ENCODE data around the gene ADGRB3.

ADGRB3 gene

DNA sequence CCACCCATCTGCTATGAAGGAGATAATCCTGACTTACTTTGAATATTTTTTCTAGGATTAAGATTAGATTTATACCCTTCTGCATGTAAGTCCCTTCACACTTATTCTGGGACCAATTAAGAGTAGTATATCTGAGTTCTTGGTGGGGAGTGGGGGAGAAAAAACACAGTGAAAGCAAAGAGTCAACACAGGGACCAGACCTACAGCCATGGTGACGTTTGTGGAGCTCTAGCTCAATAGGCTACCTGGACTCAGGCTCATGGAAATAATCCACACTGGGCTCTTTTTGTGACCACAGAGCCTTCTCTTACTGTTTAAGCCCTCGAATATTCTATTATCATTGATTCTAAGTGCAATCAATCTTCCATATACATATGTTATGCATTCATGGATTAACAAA lies 670.4 kb downstream of the ADGRB3 start:
- Histone ChIP-seq H3K9ac (ENCODE audit: low read length) (no peak overlapping the region), H3K4me3 (ENCODE audit: low read length) (no peak overlapping the region), H3K27me3 (ENCODE audit: control insufficient read depth, insufficient read depth, low read length) (no peaks in the 10 kb centered on the region), H3K4me1 (ENCODE audit: control insufficient read depth, insufficient read depth, low read length) (no peaks in the 10 kb centered on the region), H3K36me3 (ENCODE audit: control insufficient read depth, insufficient read depth, low read length) (no peaks in the 10 kb centered on the region), H3K9me3 (ENCODE audit: control insufficient read depth, low read length) (no peaks in the 10 kb centered on the region)

DNA sequence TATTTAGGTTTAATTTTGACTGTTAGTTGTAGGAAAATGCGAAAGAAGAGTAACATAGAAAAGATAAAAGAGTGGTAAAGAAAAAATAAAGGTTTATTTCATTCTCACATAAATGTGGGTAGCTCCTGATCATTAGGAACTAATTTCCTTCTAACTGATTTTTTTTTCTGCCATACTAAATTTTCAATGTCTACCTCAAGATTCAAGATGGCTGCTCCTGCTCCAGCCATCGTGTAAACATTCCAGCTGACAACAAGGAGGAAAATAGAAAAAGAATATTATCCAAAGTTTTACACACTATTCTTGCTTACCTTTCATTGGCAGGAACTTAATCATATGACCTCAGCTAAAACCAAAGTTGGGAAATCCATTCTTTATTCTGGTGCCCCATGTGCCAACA lies 673.5 kb downstream of the ADGRB3 start:
- H3K9ac ChIP-seq (ENCODE audit: low read length) = no peak overlapping the region
- no peaks in the 10 kb centered on the region for H3K4me1 ChIP-seq (ENCODE audit: control insufficient read depth, insufficient read depth, low read length)
- no peaks in the 10 kb centered on the region for H3K36me3 ChIP-seq (ENCODE audit: control insufficient read depth, insufficient read depth, low read length)
- no peak overlapping the region for H3K4me3 ChIP-seq (ENCODE audit: low read length)
- no peaks in the 10 kb centered on the region for H3K9me3 ChIP-seq (ENCODE audit: control insufficient read depth, low read length)
- H3K27me3 ChIP-seq (ENCODE audit: control insufficient read depth, insufficient read depth, low read length) = no peaks in the 10 kb centered on the region

DNA sequence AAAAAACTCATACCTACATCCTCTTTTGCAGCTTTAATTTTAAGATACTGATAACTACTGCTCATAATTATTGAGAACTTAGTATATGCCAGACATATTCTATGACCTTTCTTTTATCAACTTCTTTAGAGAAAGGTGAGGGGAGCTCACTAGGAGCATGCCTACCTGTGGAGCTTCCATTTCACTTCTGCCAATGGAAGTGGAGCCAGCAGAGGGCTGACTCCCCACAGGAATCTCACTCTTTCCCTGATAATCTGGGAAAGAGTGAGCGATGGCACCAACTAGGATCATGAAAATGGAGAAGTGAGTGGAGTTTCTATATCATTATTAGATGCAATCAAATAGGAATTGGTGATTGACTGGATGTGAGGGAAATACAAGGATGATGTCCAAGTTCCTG lies 676.8 kb downstream of the ADGRB3 start:
- no peaks in the 10 kb centered on the region for H3K36me3 ChIP-seq (ENCODE audit: control insufficient read depth, insufficient read depth, low read length)

GRCh38 chr6:69314001-69314400 lies 678.9 kb downstream of the ADGRB3 start:
- H3K9me3 ChIP-seq (ENCODE audit: control insufficient read depth, low read length) = no peaks in the 10 kb centered on the region
- no peaks in the 10 kb centered on the region for H3K27me3 ChIP-seq (ENCODE audit: control insufficient read depth, insufficient read depth, low read length)
- H3K9ac ChIP-seq (ENCODE audit: low read length) = no peak overlapping the region
- H3K36me3 ChIP-seq (ENCODE audit: control insufficient read depth, insufficient read depth, low read length) = no peaks in the 10 kb centered on the region
- H3K4me1 ChIP-seq (ENCODE audit: control insufficient read depth, insufficient read depth, low read length) = no peaks in the 10 kb centered on the region
- no peak overlapping the region for H3K4me3 ChIP-seq (ENCODE audit: low read length)

More for the DNA sequence above, 676.8 kb downstream of the ADGRB3 start:
- no peaks in the 10 kb centered on the region for H3K9me3 ChIP-seq (ENCODE audit: control insufficient read depth, low read length)
- H3K4me1 ChIP-seq (ENCODE audit: control insufficient read depth, insufficient read depth, low read length) = no peaks in the 10 kb centered on the region
- H3K27me3 ChIP-seq (ENCODE audit: control insufficient read depth, insufficient read depth, low read length) = no peaks in the 10 kb centered on the region
- no peak overlapping the region for H3K4me3 ChIP-seq (ENCODE audit: low read length)
- no peak overlapping the region for H3K9ac ChIP-seq (ENCODE audit: low read length)

GRCh38 chr6:69314531-69314930 lies 679.4 kb downstream of the ADGRB3 start:
- Histone ChIP-seq H3K36me3 (ENCODE audit: control insufficient read depth, insufficient read depth, low read length) (no peaks in the 10 kb centered on the region), H3K9ac (ENCODE audit: low read length) (no peak overlapping the region), H3K4me1 (ENCODE audit: control insufficient read depth, insufficient read depth, low read length) (no peaks in the 10 kb centered on the region), H3K4me3 (ENCODE audit: low read length) (no peak overlapping the region), H3K27me3 (ENCODE audit: control insufficient read depth, insufficient read depth, low read length) (no peaks in the 10 kb centered on the region), H3K9me3 (ENCODE audit: control insufficient read depth, low read length) (no peaks in the 10 kb centered on the region)

- no peak overlapping the region for H3K9ac ChIP-seq (ENCODE audit: low read length)
- H3K36me3 ChIP-seq (ENCODE audit: control insufficient read depth, insufficient read depth, low read length) = no peaks in the 10 kb centered on the region
- H3K27me3 ChIP-seq (ENCODE audit: control insufficient read depth, insufficient read depth, low read length) = no peaks in the 10 kb centered on the region
- no peak overlapping the region for H3K4me3 ChIP-seq (ENCODE audit: low read length)
- H3K4me1 ChIP-seq (ENCODE audit: control insufficient read depth, insufficient read depth, low read length) = no peaks in the 10 kb centered on the region
- H3K9me3 ChIP-seq (ENCODE audit: control insufficient read depth, low read length) = no peaks in the 10 kb centered on the region
Measured at GRCh38 chr6:69331886-69332285, 696.8 kb downstream of the ADGRB3 start.

GRCh38 chr6:69337311-69337710 lies 702.2 kb downstream of the ADGRB3 start:
- no peaks in the 10 kb centered on the region for H3K27me3 ChIP-seq (ENCODE audit: control insufficient read depth, insufficient read depth, low read length)

GRCh38 chr6:69338431-69339162 lies 703.5 kb downstream of the ADGRB3 start:
- Histone ChIP-seq H3K27me3 (ENCODE audit: control insufficient read depth, insufficient read depth, low read length) (no peaks in the 10 kb centered on the region), H3K36me3 (ENCODE audit: control insufficient read depth, insufficient read depth, low read length) (no peaks in the 10 kb centered on the region), H3K4me1 (ENCODE audit: control insufficient read depth, insufficient read depth, low read length) (no peaks in the 10 kb centered on the region), H3K4me3 (ENCODE audit: low read length) (no peak overlapping the region), H3K9me3 (ENCODE audit: control insufficient read depth, low read length) (no peaks in the 10 kb centered on the region), H3K9ac (ENCODE audit: low read length) (no peak overlapping the region)

More at GRCh38 chr6:69337311-69337710, 702.2 kb downstream of the ADGRB3 start:
- Histone ChIP-seq H3K9ac (ENCODE audit: low read length) (no peak overlapping the region), H3K4me3 (ENCODE audit: low read length) (no peak overlapping the region), H3K9me3 (ENCODE audit: control insufficient read depth, low read length) (no peaks in the 10 kb centered on the region), H3K36me3 (ENCODE audit: control insufficient read depth, insufficient read depth, low read length) (no peaks in the 10 kb centered on the region), H3K4me1 (ENCODE audit: control insufficient read depth, insufficient read depth, low read length) (no peaks in the 10 kb centered on the region)

- Histone ChIP-seq H3K4me3 (ENCODE audit: low read length) (no peak overlapping the region), H3K4me1 (ENCODE audit: control insufficient read depth, insufficient read depth, low read length) (no peaks in the 10 kb centered on the region), H3K27me3 (ENCODE audit: control insufficient read depth, insufficient read depth, low read length) (no peaks in the 10 kb centered on the region), H3K9ac (ENCODE audit: low read length) (no peak overlapping the region), H3K9me3 (ENCODE audit: control insufficient read depth, low read length) (no peaks in the 10 kb centered on the region), H3K36me3 (ENCODE audit: control insufficient read depth, insufficient read depth, low read length) (no peaks in the 10 kb centered on the region)
Measured at GRCh38 chr6:69339163-69339550, 704.1 kb downstream of the ADGRB3 start.

DNA sequence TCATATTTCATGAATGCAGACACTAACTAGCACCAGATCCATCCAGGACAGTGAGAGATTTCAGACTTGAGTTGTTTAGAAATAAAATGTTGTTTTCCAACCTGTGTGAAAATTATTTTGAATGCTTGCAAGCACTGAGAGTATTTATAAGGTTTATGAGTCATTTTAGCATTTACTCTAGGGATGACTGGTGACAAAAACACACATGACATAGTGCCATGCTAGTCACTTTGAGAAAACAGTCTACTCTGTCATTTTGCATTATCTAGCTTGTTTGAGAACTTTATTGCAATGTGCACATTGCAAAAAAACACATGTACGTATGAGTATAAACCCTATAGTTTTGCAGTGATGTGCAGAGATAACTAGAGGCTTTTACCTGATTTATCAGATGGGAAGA lies 705.1 kb downstream of the ADGRB3 start:
- Histone ChIP-seq H3K36me3 (ENCODE audit: control insufficient read depth, insufficient read depth, low read length) (no peaks in the 10 kb centered on the region), H3K4me1 (ENCODE audit: control insufficient read depth, insufficient read depth, low read length) (no peaks in the 10 kb centered on the region), H3K4me3 (ENCODE audit: low read length) (no peak overlapping the region), H3K27me3 (ENCODE audit: control insufficient read depth, insufficient read depth, low read length) (no peaks in the 10 kb centered on the region), H3K9me3 (ENCODE audit: control insufficient read depth, low read length) (peaks cover 4% of the 10 kb centered on the region), H3K9ac (ENCODE audit: low read length) (no peak overlapping the region)

GRCh38 chr6:69343851-69344250 lies 708.8 kb downstream of the ADGRB3 start:
- H3K9ac ChIP-seq (ENCODE audit: low read length) = no peak overlapping the region
- no peaks in the 10 kb centered on the region for H3K4me1 ChIP-seq (ENCODE audit: control insufficient read depth, insufficient read depth, low read length)
- H3K36me3 ChIP-seq (ENCODE audit: control insufficient read depth, insufficient read depth, low read length) = no peaks in the 10 kb centered on the region
- H3K4me3 ChIP-seq (ENCODE audit: low read length) = no peak overlapping the region
- H3K9me3 ChIP-seq (ENCODE audit: control insufficient read depth, low read length) = peaks cover 4% of the 10 kb centered on the region
- no peaks in the 10 kb centered on the region for H3K27me3 ChIP-seq (ENCODE audit: control insufficient read depth, insufficient read depth, low read length)

GRCh38 chr6:69349771-69350170 lies 714.7 kb downstream of the ADGRB3 start:
- H3K9ac ChIP-seq (ENCODE audit: low read length) = no peak overlapping the region
- H3K36me3 ChIP-seq (ENCODE audit: control insufficient read depth, insufficient read depth, low read length) = no peaks in the 10 kb centered on the region
- H3K9me3 ChIP-seq (ENCODE audit: control insufficient read depth, low read length) = peaks cover 1% of the 10 kb centered on the region
- H3K27me3 ChIP-seq (ENCODE audit: control insufficient read depth, insufficient read depth, low read length) = no peaks in the 10 kb centered on the region
- no peak overlapping the region for H3K4me3 ChIP-seq (ENCODE audit: low read length)
- H3K4me1 ChIP-seq (ENCODE audit: control insufficient read depth, insufficient read depth, low read length) = no peaks in the 10 kb centered on the region

GRCh38 chr6:69362209-69362608 lies 727.1 kb downstream of the ADGRB3 start:
- no peak overlapping the region for H3K9ac ChIP-seq (ENCODE audit: low read length)

More at GRCh38 chr6:69362209-69362608, 727.1 kb downstream of the ADGRB3 start:
- Histone ChIP-seq H3K4me1 (ENCODE audit: control insufficient read depth, insufficient read depth, low read length) (no peaks in the 10 kb centered on the region), H3K4me3 (ENCODE audit: low read length) (no peak overlapping the region), H3K9me3 (ENCODE audit: control insufficient read depth, low read length) (no peaks in the 10 kb centered on the region), H3K36me3 (ENCODE audit: control insufficient read depth, insufficient read depth, low read length) (no peaks in the 10 kb centered on the region), H3K27me3 (ENCODE audit: control insufficient read depth, insufficient read depth, low read length) (no peaks in the 10 kb centered on the region)
